Smooth muscle cell (in vitro differentiated cells): ENCODE data around the gene ORC1. TPM values are rescaled to one million over a fixed set of nuclear protein-coding genes. Genes with fewer than 3 reads are reported as not detected.

ENCODE experiments used
- DNase-seq: peaks from one replicate; lab custom pipeline; 2025; ENCODE audit not compliant: unreplicated experiment; lab: John Stamatoyannopoulos, UW
- H2AFZ ChIP-seq: fragments of 200-600 bp; sonication (generic); 2 replicates; pipeline ENCODE4 v1.6.0; 2016; ENCODE audit warnings: antibody characterized with exemption, low read depth, mild to moderate bottlenecking
- H3F3A ChIP-seq: fragments of 200-600 bp; sonication (generic); 2 replicates; pipeline ENCODE4 v1.6.0; 2017; ENCODE audit warnings: antibody characterized with exemption, low read depth
- H3K27ac ChIP-seq: fragments of 200-600 bp; sonication (generic); 2 replicates; pipeline ENCODE4 v1.5.1; 2016; ENCODE audit warnings: low read depth, mild to moderate bottlenecking
- H3K27me3 ChIP-seq: fragments of 200-600 bp; sonication (generic); 2 replicates; pipeline ENCODE4 v1.6.1; 2016; ENCODE audit warnings: low read depth, mild to moderate bottlenecking
- H3K36me3 ChIP-seq: fragments of 200-600 bp; sonication (generic); 2 replicates; pipeline ENCODE4 v1.5.1; 2016; ENCODE audit warnings: low read depth
- H3K4me1 ChIP-seq: fragments of 200-600 bp; sonication (generic); 2 replicates; pipeline ENCODE4 v1.5.1; 2016; ENCODE audit warnings: low read depth
- H3K4me2 ChIP-seq: fragments of 200-600 bp; sonication (generic); 2 replicates; pipeline ENCODE4 v1.6.0; 2016; ENCODE audit warnings: mild to moderate bottlenecking
- H3K4me3 ChIP-seq: fragments of 200-600 bp; sonication (generic); 2 replicates; pipeline ENCODE4 v1.5.1; 2016; ENCODE audit warnings: mild to moderate bottlenecking
- H3K79me2 ChIP-seq: fragments of 200-600 bp; sonication (generic); 2 replicates; pipeline ENCODE4 v1.6.0; 2016; ENCODE audit warnings: low read depth, mild to moderate bottlenecking
- H3K9ac ChIP-seq: fragments of 200-600 bp; sonication (generic); 2 replicates; pipeline ENCODE4 v1.6.0; 2016; ENCODE audit warnings: low read depth
- H3K9me3 ChIP-seq: fragments of 200-600 bp; sonication (generic); replicated peaks from 2 replicates; pipeline ENCODE4 v1.5.1; 2016; ENCODE audit warnings: low read depth
- H4K20me1 ChIP-seq: fragments of 200-600 bp; sonication (generic); 2 replicates; pipeline ENCODE4 v1.6.0; 2016; ENCODE audit warnings: low read depth
- WGBS: methylation state at CpG from one replicate; pipeline ENCODE4 v1.1.7; 2016; ENCODE audit warnings: low lambda C conversion rate; 5-methylcytosine and 5-hydroxymethylcytosine counted together
- polyA plus RNA-seq: library from polyadenylated mRNA; unstranded; fragments of >200 nt; fragmentation: Nextera tagmentation; extraction: Ambion mirVana; gene quantifications from 2 replicates; pipeline ENCODE4 v1.2.1, GENCODE V29; 2016
- total RNA-seq: library from RNA; depleted of rRNA; stranded (reverse); fragments of >200 nt; gene quantifications from 2 replicates; pipeline ENCODE4 v1.2.3, GENCODE V29; 2014
- TF ChIP-seq, protein P1 (sequence below): fragments of 200-600 bp; sonication (generic); IDR thresholded peaks from 2 replicates; pipeline ENCODE4 v1.5.1; 2017; ENCODE audit warnings: borderline replicate concordance, mild to moderate bottlenecking, antibody characterized with exemption; ENCODE audit not compliant: insufficient read depth, poor library complexity, severe bottlenecking

Gene ORC1
- total and polyA plus RNA-seq, 2 experiments from 2014 or later = 2.5 to 3.5 TPM

DNA sequence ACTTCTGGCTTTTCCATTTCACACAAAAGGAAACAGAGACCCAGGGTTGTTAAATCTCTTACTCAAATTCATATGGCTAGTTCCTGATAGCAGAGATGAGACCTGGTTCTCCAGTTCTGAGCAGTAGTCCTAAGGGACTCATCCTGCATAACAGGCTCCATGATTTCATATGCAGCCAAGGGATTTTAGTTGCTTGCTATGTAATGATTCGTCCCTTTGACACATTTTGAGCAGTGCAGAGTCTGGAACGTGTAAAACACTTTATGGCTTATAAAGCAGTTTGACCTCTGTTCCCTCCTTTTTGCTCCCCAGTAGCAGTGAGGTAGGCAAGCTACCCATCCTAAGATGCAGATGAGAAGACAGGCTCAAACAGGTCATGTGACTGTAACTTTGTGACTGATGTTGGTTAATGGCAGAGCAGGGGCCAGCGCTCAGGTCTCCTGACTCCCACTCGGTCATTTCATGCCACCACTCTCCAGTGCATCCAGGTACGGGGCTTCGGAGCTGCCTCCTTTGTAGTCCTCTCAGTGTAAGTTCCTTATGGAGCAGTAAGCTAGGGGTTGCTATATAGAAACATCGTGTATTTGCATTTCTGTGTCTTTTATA, 62.5 kb downstream of the ORC1 start:
- no peak overlapping the region for H3K4me2 ChIP-seq
- WGBS = 78% methylated on average over 7 of the region's 7 CpGs
- no peak overlapping the region for H2AFZ ChIP-seq
- DNase-seq = no peak
- no peaks in the 10 kb centered on the region for H3K4me1 ChIP-seq
- H3F3A ChIP-seq = no peaks in the 10 kb centered on the region
- no peaks in the 10 kb centered on the region for H3K9me3 ChIP-seq
- H4K20me1 ChIP-seq = no peaks in the 10 kb centered on the region
- H3K79me2 ChIP-seq = no peaks in the 10 kb centered on the region
- H3K27ac ChIP-seq = no peak overlapping the region
- TF ChIP-seq, protein P1, sequence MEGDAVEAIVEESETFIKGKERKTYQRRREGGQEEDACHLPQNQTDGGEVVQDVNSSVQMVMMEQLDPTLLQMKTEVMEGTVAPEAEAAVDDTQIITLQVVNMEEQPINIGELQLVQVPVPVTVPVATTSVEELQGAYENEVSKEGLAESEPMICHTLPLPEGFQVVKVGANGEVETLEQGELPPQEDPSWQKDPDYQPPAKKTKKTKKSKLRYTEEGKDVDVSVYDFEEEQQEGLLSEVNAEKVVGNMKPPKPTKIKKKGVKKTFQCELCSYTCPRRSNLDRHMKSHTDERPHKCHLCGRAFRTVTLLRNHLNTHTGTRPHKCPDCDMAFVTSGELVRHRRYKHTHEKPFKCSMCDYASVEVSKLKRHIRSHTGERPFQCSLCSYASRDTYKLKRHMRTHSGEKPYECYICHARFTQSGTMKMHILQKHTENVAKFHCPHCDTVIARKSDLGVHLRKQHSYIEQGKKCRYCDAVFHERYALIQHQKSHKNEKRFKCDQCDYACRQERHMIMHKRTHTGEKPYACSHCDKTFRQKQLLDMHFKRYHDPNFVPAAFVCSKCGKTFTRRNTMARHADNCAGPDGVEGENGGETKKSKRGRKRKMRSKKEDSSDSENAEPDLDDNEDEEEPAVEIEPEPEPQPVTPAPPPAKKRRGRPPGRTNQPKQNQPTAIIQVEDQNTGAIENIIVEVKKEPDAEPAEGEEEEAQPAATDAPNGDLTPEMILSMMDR = no peak
- H3K4me3 ChIP-seq = no peak overlapping the region
- no peak overlapping the region for H3K9ac ChIP-seq
- no peaks in the 10 kb centered on the region for H3K36me3 ChIP-seq
- H3K27me3 ChIP-seq = no peaks in the 10 kb centered on the region

DNA sequence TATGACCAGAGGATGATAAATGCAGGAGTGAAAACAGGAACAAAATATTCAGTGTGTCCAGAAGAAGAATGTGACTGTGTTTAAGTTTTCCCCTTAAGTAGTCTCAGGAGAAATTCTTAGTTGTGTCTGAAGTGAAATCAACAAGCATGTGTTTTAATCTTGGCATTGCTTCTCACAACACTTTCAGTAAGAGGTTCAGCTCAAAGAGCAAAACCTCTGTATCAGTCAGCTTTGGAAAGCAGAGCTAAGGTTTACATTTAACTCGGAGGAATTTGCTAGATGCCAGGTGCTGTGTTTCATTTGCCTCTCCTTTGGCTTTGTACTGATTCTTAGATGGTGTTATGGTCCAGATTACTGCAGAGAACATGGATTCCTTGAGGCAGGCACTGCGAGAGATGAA, 66.8 kb downstream of the ORC1 start:
- H3K27ac ChIP-seq = no peak overlapping the region
- H3K79me2 ChIP-seq = no peaks in the 10 kb centered on the region
- no peak for DNase-seq
- H3F3A ChIP-seq = no peaks in the 10 kb centered on the region
- H2AFZ ChIP-seq = no peak overlapping the region
- H3K9ac ChIP-seq = no peak overlapping the region
- no peaks in the 10 kb centered on the region for H3K36me3 ChIP-seq
- WGBS = 95% methylated on average over 2 of the region's 2 CpGs
- no peaks in the 10 kb centered on the region for H3K9me3 ChIP-seq
- no peaks in the 10 kb centered on the region for H3K27me3 ChIP-seq
- no peaks in the 10 kb centered on the region for H3K4me1 ChIP-seq
- no peak overlapping the region for H3K4me3 ChIP-seq
- H3K4me2 ChIP-seq = no peak overlapping the region
- TF ChIP-seq, protein P1 = no peak
- no peaks in the 10 kb centered on the region for H4K20me1 ChIP-seq

DNA sequence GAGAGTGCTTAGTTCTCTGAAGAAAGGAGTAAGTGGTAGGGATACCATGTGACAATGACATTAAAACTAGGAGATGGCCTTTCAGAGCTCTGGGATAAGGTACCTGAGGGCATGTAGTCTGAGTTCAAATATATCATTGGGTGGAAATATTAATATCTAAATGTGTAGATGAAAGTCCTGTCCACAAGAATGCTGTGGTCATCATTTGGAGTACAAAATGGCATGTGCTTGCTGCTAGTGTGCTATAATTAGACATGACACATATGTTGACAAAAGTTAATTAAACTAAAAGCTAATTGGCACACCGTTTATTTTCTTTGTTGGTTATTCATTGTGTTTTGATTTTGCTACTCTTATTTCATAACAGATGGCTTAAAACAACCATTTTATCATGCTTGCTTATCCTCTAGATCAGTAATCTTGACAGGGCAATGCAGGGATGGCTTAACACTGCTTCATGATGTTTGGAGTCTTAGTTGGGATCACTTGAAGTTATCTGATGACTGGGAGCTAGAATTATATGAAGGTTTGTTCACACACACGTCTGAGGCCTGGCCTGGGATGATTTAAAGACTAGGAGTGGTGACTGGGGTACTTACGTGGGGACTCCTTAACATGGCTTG, 69.2 kb downstream of the ORC1 start:
- Histone ChIP-seq H3K36me3 (no peaks in the 10 kb centered on the region), H3K9ac (no peak overlapping the region), H2AFZ (no peak overlapping the region), H3K4me2 (no peak overlapping the region), H3K4me3 (no peak overlapping the region), H3K9me3 (no peaks in the 10 kb centered on the region), H3K27ac (no peak overlapping the region), H3K27me3 (no peaks in the 10 kb centered on the region), H3F3A (no peaks in the 10 kb centered on the region), H4K20me1 (no peaks in the 10 kb centered on the region), H3K79me2 (no peaks in the 10 kb centered on the region), H3K4me1 (no peaks in the 10 kb centered on the region)
- WGBS = 86% methylated on average over 3 of the region's 3 CpGs
- TF ChIP-seq, protein P1 = no peak
- DNase-seq = no peak

DNA sequence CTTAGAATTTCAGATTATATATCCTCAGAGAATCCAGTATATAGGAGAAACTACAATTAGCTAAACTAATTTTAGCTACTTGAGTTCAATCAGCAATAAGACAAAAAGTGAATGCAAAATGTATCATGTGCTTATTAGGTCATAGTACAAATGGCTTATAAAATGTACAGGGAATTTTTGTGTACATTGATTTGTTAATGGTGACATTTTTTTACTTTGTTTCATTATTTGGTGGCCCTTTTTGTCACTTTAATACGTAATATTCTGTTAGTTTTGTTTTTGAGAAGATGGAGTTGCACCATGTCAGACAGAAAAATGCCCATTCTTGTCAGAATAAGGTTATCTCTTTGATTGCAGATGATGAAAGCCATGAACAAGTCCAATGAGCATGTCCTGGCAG, 71.8 kb downstream of the ORC1 start:
- Histone ChIP-seq H3K4me2 (no peak overlapping the region), H4K20me1 (no peaks in the 10 kb centered on the region), H3K36me3 (no peaks in the 10 kb centered on the region), H3F3A (no peaks in the 10 kb centered on the region), H2AFZ (no peak overlapping the region), H3K79me2 (no peaks in the 10 kb centered on the region), H3K9ac (no peak overlapping the region), H3K4me3 (no peak overlapping the region), H3K4me1 (no peaks in the 10 kb centered on the region), H3K27me3 (no peaks in the 10 kb centered on the region), H3K27ac (no peak overlapping the region), H3K9me3 (no peaks in the 10 kb centered on the region)
- WGBS = 91% methylated on average over 1 of the region's 1 CpG
- TF ChIP-seq, protein P1 = no peak
- DNase-seq = no peak
